ENCODE results near the gene LONP2.

Gene LONP2

GRCh38 chr16:48262631-48263030 lies 18.5 kb downstream of the LONP2 start:
- H3K27me3 ChIP-seq (replicated peaks; ENCODE audit: control insufficient read depth, insufficient read depth, low read length, poor library complexity, severe bottlenecking) = no peaks in the 10 kb centered on the region
- no peak for DNase-seq
- H3K9me3 ChIP-seq (ENCODE audit: control insufficient read depth, low read length) = no peaks in the 10 kb centered on the region
- H3K27ac ChIP-seq (ENCODE audit: insufficient read depth, low read length, poor library complexity, severe bottlenecking) = no peak overlapping the region
- no peaks in the 10 kb centered on the region for H3K4me1 ChIP-seq (ENCODE audit: control insufficient read depth, insufficient read depth, low read length, poor library complexity, severe bottlenecking)
- H3K4me3 ChIP-seq (ENCODE audit: insufficient read depth, low read depth, low read length, poor library complexity, severe bottlenecking) = no peak overlapping the region
- H3K36me3 ChIP-seq (ENCODE audit: control insufficient read depth, insufficient read depth, low read length) = peaks cover 56% of the 10 kb centered on the region

GRCh38 chr16:48269011-48269410 lies 24.9 kb downstream of the LONP2 start:
- no peak overlapping the region for H3K27ac ChIP-seq (ENCODE audit: insufficient read depth, low read length, poor library complexity, severe bottlenecking)
- no peaks in the 10 kb centered on the region for H3K9me3 ChIP-seq (ENCODE audit: control insufficient read depth, low read length)
- no peaks in the 10 kb centered on the region for H3K4me1 ChIP-seq (ENCODE audit: control insufficient read depth, insufficient read depth, low read length, poor library complexity, severe bottlenecking)
- H3K4me3 ChIP-seq (ENCODE audit: insufficient read depth, low read depth, low read length, poor library complexity, severe bottlenecking) = no peak overlapping the region
- no peak for DNase-seq
- no peaks in the 10 kb centered on the region for H3K27me3 ChIP-seq (replicated peaks; ENCODE audit: control insufficient read depth, insufficient read depth, low read length, poor library complexity, severe bottlenecking)
- H3K36me3 ChIP-seq (ENCODE audit: control insufficient read depth, insufficient read depth, low read length) = peaks cover 19% of the 10 kb centered on the region

DNA sequence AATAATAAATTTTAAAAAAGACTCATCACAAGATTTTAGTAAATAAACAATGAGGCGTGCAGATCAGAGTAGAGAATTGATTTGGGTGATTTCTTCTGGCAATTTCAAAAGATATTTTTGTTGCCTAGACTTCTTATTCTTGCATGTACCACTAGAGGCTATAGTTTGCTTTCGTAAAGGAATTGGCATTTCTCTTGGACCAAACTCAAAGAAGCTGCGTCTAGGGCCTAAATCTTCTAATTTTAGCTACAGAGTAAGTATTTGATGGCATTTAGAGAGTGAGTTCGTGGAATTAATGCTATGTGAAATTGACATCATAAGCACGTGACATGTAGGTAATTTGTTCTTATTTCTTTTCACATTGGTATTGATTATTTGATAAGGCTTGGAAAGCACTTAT lies 27.6 kb downstream of the LONP2 start:
- Histone ChIP-seq H3K4me3 (ENCODE audit: insufficient read depth, low read depth, low read length, poor library complexity, severe bottlenecking) (no peak overlapping the region), H3K27me3 (replicated peaks; ENCODE audit: control insufficient read depth, insufficient read depth, low read length, poor library complexity, severe bottlenecking) (no peaks in the 10 kb centered on the region), H3K36me3 (ENCODE audit: control insufficient read depth, insufficient read depth, low read length) (peaks cover 17% of the 10 kb centered on the region), H3K4me1 (ENCODE audit: control insufficient read depth, insufficient read depth, low read length, poor library complexity, severe bottlenecking) (no peaks in the 10 kb centered on the region), H3K9me3 (ENCODE audit: control insufficient read depth, low read length) (no peaks in the 10 kb centered on the region), H3K27ac (ENCODE audit: insufficient read depth, low read length, poor library complexity, severe bottlenecking) (no peak overlapping the region)
- DNase-seq = no peak

DNA sequence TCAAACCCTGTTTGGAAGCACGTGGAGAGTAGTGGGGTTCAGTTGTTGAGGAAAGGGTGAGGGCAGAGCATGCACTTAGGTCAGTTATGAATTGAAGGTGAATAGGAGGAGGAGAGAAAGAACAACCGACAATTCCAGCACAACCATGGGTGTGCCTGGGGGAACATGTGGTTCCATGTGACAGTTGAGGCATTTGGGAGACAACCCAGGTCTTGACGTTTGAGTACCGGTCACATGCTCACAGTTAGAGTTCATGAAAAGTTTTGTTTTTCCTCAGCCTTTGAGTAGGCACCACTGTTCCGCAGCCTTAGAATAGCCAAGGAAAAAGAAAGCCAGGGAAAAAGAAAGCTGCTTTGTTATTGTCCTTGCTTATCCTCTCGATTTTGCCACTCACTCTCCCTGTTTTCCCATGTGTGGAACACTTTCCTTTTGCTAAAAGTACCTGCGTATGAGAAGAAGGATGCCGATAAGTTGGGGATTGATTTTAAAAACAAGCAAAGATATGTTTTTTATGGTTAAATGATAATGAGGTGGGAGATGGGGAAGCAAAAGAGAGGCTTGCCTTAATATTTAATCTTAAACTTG lies 28.8 kb downstream of the LONP2 start:
- Histone ChIP-seq H3K4me3 (ENCODE audit: insufficient read depth, low read depth, low read length, poor library complexity, severe bottlenecking) (no peak overlapping the region), H3K27me3 (replicated peaks; ENCODE audit: control insufficient read depth, insufficient read depth, low read length, poor library complexity, severe bottlenecking) (no peaks in the 10 kb centered on the region), H3K36me3 (ENCODE audit: control insufficient read depth, insufficient read depth, low read length) (peaks cover 17% of the 10 kb centered on the region), H3K9me3 (ENCODE audit: control insufficient read depth, low read length) (no peaks in the 10 kb centered on the region), H3K27ac (ENCODE audit: insufficient read depth, low read length, poor library complexity, severe bottlenecking) (no peak overlapping the region), H3K4me1 (ENCODE audit: control insufficient read depth, insufficient read depth, low read length, poor library complexity, severe bottlenecking) (no peaks in the 10 kb centered on the region)
- DNase-seq = no peak

GRCh38 chr16:48274476-48274875 lies 30.4 kb downstream of the LONP2 start:
- H3K4me1 ChIP-seq (ENCODE audit: control insufficient read depth, insufficient read depth, low read length, poor library complexity, severe bottlenecking) = no peaks in the 10 kb centered on the region
- H3K36me3 ChIP-seq (ENCODE audit: control insufficient read depth, insufficient read depth, low read length) = peaks cover 22% of the 10 kb centered on the region
- DNase-seq = no peak
- H3K27ac ChIP-seq (ENCODE audit: insufficient read depth, low read length, poor library complexity, severe bottlenecking) = no peak overlapping the region
- no peak overlapping the region for H3K4me3 ChIP-seq (ENCODE audit: insufficient read depth, low read depth, low read length, poor library complexity, severe bottlenecking)
- no peaks in the 10 kb centered on the region for H3K27me3 ChIP-seq (replicated peaks; ENCODE audit: control insufficient read depth, insufficient read depth, low read length, poor library complexity, severe bottlenecking)
- H3K9me3 ChIP-seq (ENCODE audit: control insufficient read depth, low read length) = no peaks in the 10 kb centered on the region

DNA sequence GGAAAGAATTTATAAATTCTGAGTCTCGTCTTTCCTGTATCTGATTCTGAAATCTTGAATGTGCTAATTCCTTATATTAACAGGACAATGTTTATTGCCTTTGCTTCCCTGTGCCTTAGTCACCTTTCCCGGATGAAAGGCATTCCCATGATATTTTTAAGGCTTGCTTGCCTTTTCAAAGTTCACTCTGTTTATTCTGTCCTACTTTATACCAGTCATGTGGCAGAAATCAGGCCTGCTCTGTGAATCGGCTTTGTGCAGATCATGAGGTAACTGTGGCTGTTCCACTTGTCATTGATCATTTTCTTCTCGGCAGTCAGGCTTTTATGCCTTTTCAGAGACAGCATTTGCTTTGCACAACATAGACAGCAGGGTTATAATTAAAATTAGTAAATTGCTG lies 32.0 kb downstream of the LONP2 start:
- DNase-seq = no peak
- no peak overlapping the region for H3K27ac ChIP-seq (ENCODE audit: insufficient read depth, low read length, poor library complexity, severe bottlenecking)
- no peaks in the 10 kb centered on the region for H3K27me3 ChIP-seq (replicated peaks; ENCODE audit: control insufficient read depth, insufficient read depth, low read length, poor library complexity, severe bottlenecking)
- no peaks in the 10 kb centered on the region for H3K9me3 ChIP-seq (ENCODE audit: control insufficient read depth, low read length)
- H3K36me3 ChIP-seq (ENCODE audit: control insufficient read depth, insufficient read depth, low read length) = peaks cover 18% of the 10 kb centered on the region
- H3K4me1 ChIP-seq (ENCODE audit: control insufficient read depth, insufficient read depth, low read length, poor library complexity, severe bottlenecking) = no peaks in the 10 kb centered on the region
- no peak overlapping the region for H3K4me3 ChIP-seq (ENCODE audit: insufficient read depth, low read depth, low read length, poor library complexity, severe bottlenecking)

- no peak overlapping the region for H3K4me3 ChIP-seq (ENCODE audit: insufficient read depth, low read depth, low read length, poor library complexity, severe bottlenecking)
- H3K27ac ChIP-seq (ENCODE audit: insufficient read depth, low read length, poor library complexity, severe bottlenecking) = no peak overlapping the region
- peaks cover 18% of the 10 kb centered on the region for H3K36me3 ChIP-seq (ENCODE audit: control insufficient read depth, insufficient read depth, low read length)
- no peaks in the 10 kb centered on the region for H3K4me1 ChIP-seq (ENCODE audit: control insufficient read depth, insufficient read depth, low read length, poor library complexity, severe bottlenecking)
- H3K27me3 ChIP-seq (replicated peaks; ENCODE audit: control insufficient read depth, insufficient read depth, low read length, poor library complexity, severe bottlenecking) = no peaks in the 10 kb centered on the region
- H3K9me3 ChIP-seq (ENCODE audit: control insufficient read depth, low read length) = no peaks in the 10 kb centered on the region
- no peak for DNase-seq
These were observed 33.1 kb downstream of the LONP2 start for GRCh38 chr16:48277158-48277557.

- Histone ChIP-seq H3K9me3 (ENCODE audit: control insufficient read depth, low read length) (no peaks in the 10 kb centered on the region), H3K4me1 (ENCODE audit: control insufficient read depth, insufficient read depth, low read length, poor library complexity, severe bottlenecking) (no peaks in the 10 kb centered on the region)
- DNase-seq = no peak
These were observed 35.1 kb downstream of the LONP2 start for GRCh38 chr16:48279199-48279598.

DNA sequence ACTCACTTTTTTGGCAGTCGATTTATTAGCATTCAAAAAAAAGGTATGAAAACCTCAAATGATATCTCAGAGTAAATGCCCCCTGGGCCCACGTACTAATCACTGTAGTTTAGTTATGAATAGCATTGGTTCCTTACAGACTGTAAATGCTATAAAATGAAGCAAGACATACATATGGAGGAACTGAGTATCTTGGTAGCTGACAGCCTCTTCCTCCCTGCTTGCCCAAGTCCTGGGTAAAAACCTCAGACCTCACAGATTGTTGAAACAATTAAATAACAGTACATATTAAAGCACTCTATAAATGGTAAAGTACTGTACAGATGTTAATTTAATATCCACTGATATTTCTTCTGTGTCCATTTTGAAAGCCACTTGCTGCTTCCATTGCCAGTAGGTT lies 36.4 kb downstream of the LONP2 start:
- Histone ChIP-seq H3K9me3 (ENCODE audit: control insufficient read depth, low read length) (no peaks in the 10 kb centered on the region), H3K36me3 (ENCODE audit: control insufficient read depth, insufficient read depth, low read length) (peaks cover 22% of the 10 kb centered on the region), H3K4me3 (ENCODE audit: insufficient read depth, low read depth, low read length, poor library complexity, severe bottlenecking) (no peak overlapping the region), H3K27ac (ENCODE audit: insufficient read depth, low read length, poor library complexity, severe bottlenecking) (no peak overlapping the region), H3K4me1 (ENCODE audit: control insufficient read depth, insufficient read depth, low read length, poor library complexity, severe bottlenecking) (no peaks in the 10 kb centered on the region), H3K27me3 (replicated peaks; ENCODE audit: control insufficient read depth, insufficient read depth, low read length, poor library complexity, severe bottlenecking) (no peaks in the 10 kb centered on the region)
- DNase-seq = no peak

More at GRCh38 chr16:48279199-48279598, 35.1 kb downstream of the LONP2 start:
- Histone ChIP-seq H3K36me3 (ENCODE audit: control insufficient read depth, insufficient read depth, low read length) (peaks cover 12% of the 10 kb centered on the region), H3K27ac (ENCODE audit: insufficient read depth, low read length, poor library complexity, severe bottlenecking) (no peak overlapping the region), H3K27me3 (replicated peaks; ENCODE audit: control insufficient read depth, insufficient read depth, low read length, poor library complexity, severe bottlenecking) (no peaks in the 10 kb centered on the region), H3K4me3 (ENCODE audit: insufficient read depth, low read depth, low read length, poor library complexity, severe bottlenecking) (no peak overlapping the region)

DNA sequence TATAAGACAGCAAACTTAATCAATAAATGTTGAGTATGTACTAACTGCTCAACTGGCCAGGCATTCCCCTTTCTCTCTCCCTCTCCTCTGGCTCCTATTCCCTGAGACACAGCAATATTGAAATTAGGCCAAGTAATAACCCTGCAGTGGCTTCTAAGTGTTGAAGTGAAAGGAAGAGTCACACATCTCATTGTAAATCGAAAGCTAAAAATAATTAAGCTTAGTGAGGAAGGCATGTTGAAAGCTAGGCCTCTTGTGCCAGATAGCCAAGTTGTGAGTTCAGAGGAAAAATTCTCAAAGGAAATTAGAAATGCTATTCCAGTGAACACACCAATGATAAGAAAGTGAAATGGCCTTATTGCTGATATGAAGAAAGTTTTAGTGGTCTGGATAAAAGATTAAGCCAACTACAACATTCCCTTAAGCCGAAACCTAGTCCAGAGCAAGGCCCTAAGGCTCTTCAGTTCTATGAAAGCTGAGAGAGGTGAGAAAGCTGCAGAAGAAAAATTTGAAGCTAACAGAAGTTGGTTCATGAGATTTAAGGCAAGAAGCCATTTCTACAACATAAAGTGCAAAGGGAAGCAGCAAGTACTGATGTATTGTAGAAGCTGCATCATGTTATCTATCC lies 38.6 kb downstream of the LONP2 start:
- no peaks in the 10 kb centered on the region for H3K27me3 ChIP-seq (replicated peaks; ENCODE audit: control insufficient read depth, insufficient read depth, low read length, poor library complexity, severe bottlenecking)
- no peaks in the 10 kb centered on the region for H3K4me1 ChIP-seq (ENCODE audit: control insufficient read depth, insufficient read depth, low read length, poor library complexity, severe bottlenecking)
- no peak overlapping the region for H3K27ac ChIP-seq (ENCODE audit: insufficient read depth, low read length, poor library complexity, severe bottlenecking)
- DNase-seq = no peak
- H3K36me3 ChIP-seq (ENCODE audit: control insufficient read depth, insufficient read depth, low read length) = peaks cover 31% of the 10 kb centered on the region
- no peaks in the 10 kb centered on the region for H3K9me3 ChIP-seq (ENCODE audit: control insufficient read depth, low read length)
- no peak overlapping the region for H3K4me3 ChIP-seq (ENCODE audit: insufficient read depth, low read depth, low read length, poor library complexity, severe bottlenecking)

Measured in effector memory CD4-positive, alpha-beta T cell (primary cell).